Measurements from ENCODE around the gene ATF3. TPM values are rescaled to one million over a fixed set of nuclear protein-coding genes. Genes with fewer than 3 reads are reported as not detected.

ATF3 gene
- total RNA-seq, 1 experiment from 2014 or later, result 335 TPM

DNA sequence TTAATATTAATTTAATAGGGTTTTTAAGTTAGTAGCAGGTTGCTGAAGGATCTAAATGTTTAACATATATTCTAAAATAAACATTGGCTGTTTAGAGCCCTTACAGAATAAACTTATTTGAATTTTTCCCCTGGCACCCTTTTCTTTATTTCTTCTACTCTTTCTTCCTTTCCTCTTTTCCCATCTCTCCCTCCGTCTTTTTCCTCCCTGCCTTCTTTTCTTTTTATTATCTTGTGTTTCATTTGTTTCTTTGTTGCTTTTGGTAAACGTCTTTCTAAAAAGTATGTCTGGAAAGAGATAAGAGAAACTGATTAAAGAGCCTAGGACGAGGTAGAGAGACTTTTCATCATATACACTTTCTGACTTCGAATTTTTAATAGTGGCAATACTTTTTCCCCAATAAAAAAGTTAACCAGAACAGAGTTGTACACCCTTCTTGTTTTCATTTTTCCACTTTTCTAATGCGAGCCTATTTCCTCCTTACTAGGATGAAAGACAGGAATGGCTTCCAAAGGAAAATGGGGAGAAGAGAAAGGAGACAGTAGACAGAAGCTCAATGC, 39.5 kb upstream of the ATF3 start:
- no peaks in the 10 kb centered on the region for H3K36me3 ChIP-seq (ENCODE audit: low read depth, low read length)
- H3K9ac ChIP-seq (ENCODE audit: low read length), result no peak overlapping the region
- no peaks in the 10 kb centered on the region for H3K27me3 ChIP-seq (ENCODE audit: low read length)
- no peak overlapping the region for H3K4me3 ChIP-seq (ENCODE audit: low read length)
- ATAC-seq (no peak), DNase-seq (no peak)
- H2AFZ ChIP-seq (ENCODE audit: low read length), result no peak overlapping the region
- no peaks in the 10 kb centered on the region for H4K20me1 ChIP-seq (ENCODE audit: low read length)
- H3K4me2 ChIP-seq (ENCODE audit: low read length), result no peak overlapping the region
- no peaks in the 10 kb centered on the region for H3K9me2 ChIP-seq (replicated peaks; ENCODE audit: low read length)
- ChIA-PET POLR2A (ENCODE audit: unreplicated experiment) (no interaction called here), CTCF (no interaction called here)
- H3F3A ChIP-seq (ENCODE audit: low read length, unreplicated experiment), result no peaks in the 10 kb centered on the region
- TF ChIP-seq, protein P1, sequence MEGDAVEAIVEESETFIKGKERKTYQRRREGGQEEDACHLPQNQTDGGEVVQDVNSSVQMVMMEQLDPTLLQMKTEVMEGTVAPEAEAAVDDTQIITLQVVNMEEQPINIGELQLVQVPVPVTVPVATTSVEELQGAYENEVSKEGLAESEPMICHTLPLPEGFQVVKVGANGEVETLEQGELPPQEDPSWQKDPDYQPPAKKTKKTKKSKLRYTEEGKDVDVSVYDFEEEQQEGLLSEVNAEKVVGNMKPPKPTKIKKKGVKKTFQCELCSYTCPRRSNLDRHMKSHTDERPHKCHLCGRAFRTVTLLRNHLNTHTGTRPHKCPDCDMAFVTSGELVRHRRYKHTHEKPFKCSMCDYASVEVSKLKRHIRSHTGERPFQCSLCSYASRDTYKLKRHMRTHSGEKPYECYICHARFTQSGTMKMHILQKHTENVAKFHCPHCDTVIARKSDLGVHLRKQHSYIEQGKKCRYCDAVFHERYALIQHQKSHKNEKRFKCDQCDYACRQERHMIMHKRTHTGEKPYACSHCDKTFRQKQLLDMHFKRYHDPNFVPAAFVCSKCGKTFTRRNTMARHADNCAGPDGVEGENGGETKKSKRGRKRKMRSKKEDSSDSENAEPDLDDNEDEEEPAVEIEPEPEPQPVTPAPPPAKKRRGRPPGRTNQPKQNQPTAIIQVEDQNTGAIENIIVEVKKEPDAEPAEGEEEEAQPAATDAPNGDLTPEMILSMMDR (conservative IDR thresholded peaks at IDR 0.05; ENCODE audit: low read depth, low read length), result no peak
- no peak for TF ChIP-seq EZH2phosphoT487 (IDR thresholded peaks at IDR 0.05; ENCODE audit: borderline replicate concordance, low read length)
- no peak for TF ChIP-seq EZH2 (IDR thresholded peaks at IDR 0.05; ENCODE audit: low read length, unreplicated experiment)
- no peaks in the 10 kb centered on the region for H3K9me3 ChIP-seq (ENCODE audit: low read length)
- H3K27ac ChIP-seq (ENCODE audit: low read length), result no peak overlapping the region
- H3K4me1 ChIP-seq (ENCODE audit: insufficient read depth, low read length), result peaks cover 21% of the 10 kb centered on the region
- no peaks in the 10 kb centered on the region for H3K79me2 ChIP-seq (ENCODE audit: low read length)
- no TSS peak for BruUV-seq (replicated peaks)
- intact Hi-C loops (cut with micrococcal nuclease), result loop anchor here (10.0 kb wide), 1 partner anchor 284 kb away; the partner anchor contains the start of gene PPP2R5A

DNA sequence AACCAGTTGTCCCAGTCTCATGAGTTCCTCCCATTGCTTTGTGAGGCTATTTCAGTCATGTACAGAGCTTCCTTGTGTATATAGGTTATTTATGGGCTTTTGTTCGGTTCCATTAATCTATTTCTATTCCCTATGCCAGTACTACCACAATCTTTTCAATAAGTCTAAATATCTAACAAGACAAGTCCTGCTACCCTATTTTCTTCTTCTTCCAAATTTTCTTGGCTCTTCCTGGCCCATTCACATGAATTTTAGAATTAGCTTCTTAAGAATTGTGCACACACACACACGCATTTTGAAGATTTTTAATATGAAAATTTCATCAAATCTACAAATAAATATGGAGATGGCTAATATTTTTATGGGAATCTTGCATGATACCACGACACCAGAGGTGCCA, 33.8 kb upstream of the ATF3 start:
- BruUV-seq (replicated peaks), result no TSS peak
- no peaks in the 10 kb centered on the region for H3K9me2 ChIP-seq (replicated peaks; ENCODE audit: low read length)
- H2AFZ ChIP-seq (ENCODE audit: low read length), result no peak overlapping the region
- H3K27me3 ChIP-seq (ENCODE audit: low read length), result no peaks in the 10 kb centered on the region
- ChIA-PET POLR2A (ENCODE audit: unreplicated experiment) (no interaction called here), CTCF (no interaction called here)
- H3K9me3 ChIP-seq (ENCODE audit: low read length), result no peaks in the 10 kb centered on the region
- H3K27ac ChIP-seq (ENCODE audit: low read length), result no peak overlapping the region
- intact Hi-C loops (cut with micrococcal nuclease), result no loop called here
- H3K36me3 ChIP-seq (ENCODE audit: low read depth, low read length), result no peaks in the 10 kb centered on the region
- H3K4me3 ChIP-seq (ENCODE audit: low read length), result no peak overlapping the region
- TF ChIP-seq EZH2 (IDR thresholded peaks at IDR 0.05; ENCODE audit: low read length, unreplicated experiment), result no peak
- TF ChIP-seq EZH2phosphoT487 (IDR thresholded peaks at IDR 0.05; ENCODE audit: borderline replicate concordance, low read length), result no peak
- TF ChIP-seq, protein P1 (conservative IDR thresholded peaks at IDR 0.05; ENCODE audit: low read depth, low read length), result no peak
- DNase-seq (no peak), ATAC-seq (no peak)
- H4K20me1 ChIP-seq (ENCODE audit: low read length), result no peaks in the 10 kb centered on the region
- no peak overlapping the region for H3K4me2 ChIP-seq (ENCODE audit: low read length)
- no peak overlapping the region for H3K9ac ChIP-seq (ENCODE audit: low read length)
- no peaks in the 10 kb centered on the region for H3F3A ChIP-seq (ENCODE audit: low read length, unreplicated experiment)
- no peaks in the 10 kb centered on the region for H3K79me2 ChIP-seq (ENCODE audit: low read length)
- no peaks in the 10 kb centered on the region for H3K4me1 ChIP-seq (ENCODE audit: insufficient read depth, low read length)

DNA sequence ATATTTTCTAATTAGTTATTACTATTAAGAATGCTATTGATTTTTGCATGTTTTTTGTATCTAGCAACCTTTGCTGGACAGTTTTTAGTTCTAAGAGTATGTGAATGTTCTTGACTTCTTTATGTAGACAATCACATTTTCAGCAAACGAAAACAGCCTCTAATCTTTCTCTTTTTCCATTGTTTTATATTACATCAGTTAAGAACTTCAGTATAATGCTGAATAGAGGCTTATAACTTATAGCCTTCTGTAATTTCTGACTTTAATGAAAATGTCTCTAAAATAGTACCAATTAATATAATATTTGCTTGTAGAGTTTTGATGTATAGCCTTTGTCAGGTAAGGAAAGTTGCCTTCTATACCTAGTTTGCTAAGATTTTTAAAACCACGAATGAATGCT, 33.2 kb upstream of the ATF3 start:
- Histone ChIP-seq H3K4me1 (ENCODE audit: insufficient read depth, low read length) (0 out of 2 replicates have a peak, but pooled peaks cover 6% of the 10 kb centered on the region), H3K36me3 (ENCODE audit: low read depth, low read length) (no peaks in the 10 kb centered on the region), H3K9me2 (replicated peaks; ENCODE audit: low read length) (no peaks in the 10 kb centered on the region), H2AFZ (ENCODE audit: low read length) (no peak overlapping the region), H3K79me2 (ENCODE audit: low read length) (no peaks in the 10 kb centered on the region), H3F3A (ENCODE audit: low read length, unreplicated experiment) (no peaks in the 10 kb centered on the region), H3K9ac (ENCODE audit: low read length) (no peak overlapping the region), H3K4me2 (ENCODE audit: low read length) (no peak overlapping the region), H3K4me3 (ENCODE audit: low read length) (no peak overlapping the region), H3K9me3 (ENCODE audit: low read length) (no peaks in the 10 kb centered on the region), H3K27me3 (ENCODE audit: low read length) (no peaks in the 10 kb centered on the region), H3K27ac (ENCODE audit: low read length) (no peak overlapping the region), H4K20me1 (ENCODE audit: low read length) (no peaks in the 10 kb centered on the region)
- ChIA-PET CTCF (no interaction called here), POLR2A (ENCODE audit: unreplicated experiment) (no interaction called here)
- ATAC-seq (no peak), DNase-seq (no peak)
- intact Hi-C loops (cut with micrococcal nuclease), result no loop called here
- no peak for TF ChIP-seq EZH2phosphoT487 (IDR thresholded peaks at IDR 0.05; ENCODE audit: borderline replicate concordance, low read length)
- no peak for TF ChIP-seq EZH2 (IDR thresholded peaks at IDR 0.05; ENCODE audit: low read length, unreplicated experiment)
- TF ChIP-seq, protein P1 (conservative IDR thresholded peaks at IDR 0.05; ENCODE audit: low read depth, low read length), result no peak
- BruUV-seq (replicated peaks), result no TSS peak

Data from PC-3 (cell line).